ENCODE results near the gene TMEM91.

TMEM91 gene

GRCh38 chr19:41427647-41428480 lies 51.5 kb downstream of the TMEM91 start:
- DNase-seq, result peak in 7 of 56 donors; percentile 8 to 38 (median 12)

- DNase-seq, result no peak
Measured at GRCh38 chr19:41428481-41428859, 52.1 kb downstream of the TMEM91 start.

GRCh38 chr19:41430922-41431321 lies 54.6 kb downstream of the TMEM91 start:
- DNase-seq, result no peak

- peak in 2 of 56 donors; percentile 9 to 16 for DNase-seq
Measured at GRCh38 chr19:41431426-41432386, 55.4 kb downstream of the TMEM91 start.

GRCh38 chr19:41433171-41433570 lies 56.8 kb downstream of the TMEM91 start:
- DNase-seq, result no peak
